ENCODE measurements around the gene BORCS5.

Gene BORCS5

DNA sequence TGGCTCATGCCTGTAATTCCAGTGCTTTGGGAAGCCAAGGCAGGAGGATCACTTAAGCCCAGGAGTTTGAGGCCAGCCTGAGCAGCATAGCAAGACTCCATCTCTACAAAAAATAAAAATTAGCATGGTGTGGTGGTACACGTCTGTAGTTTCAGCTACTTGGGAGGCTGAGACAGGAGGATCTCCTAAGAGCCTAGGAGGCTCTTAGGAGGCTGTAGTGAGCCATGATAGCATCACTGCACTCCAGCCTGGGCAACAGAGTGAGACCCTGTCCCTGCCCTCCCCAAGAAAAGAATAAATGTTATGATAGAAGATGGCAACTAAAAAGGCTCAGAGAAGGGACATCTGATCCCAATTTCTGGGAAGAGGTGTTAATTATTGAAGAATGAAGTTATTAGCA lies 3.6 kb upstream of the BORCS5 start:
- DNase-seq (ENCODE audit: low read depth in 1 of 2, low spot score in 1 of 2): no peak

DNA sequence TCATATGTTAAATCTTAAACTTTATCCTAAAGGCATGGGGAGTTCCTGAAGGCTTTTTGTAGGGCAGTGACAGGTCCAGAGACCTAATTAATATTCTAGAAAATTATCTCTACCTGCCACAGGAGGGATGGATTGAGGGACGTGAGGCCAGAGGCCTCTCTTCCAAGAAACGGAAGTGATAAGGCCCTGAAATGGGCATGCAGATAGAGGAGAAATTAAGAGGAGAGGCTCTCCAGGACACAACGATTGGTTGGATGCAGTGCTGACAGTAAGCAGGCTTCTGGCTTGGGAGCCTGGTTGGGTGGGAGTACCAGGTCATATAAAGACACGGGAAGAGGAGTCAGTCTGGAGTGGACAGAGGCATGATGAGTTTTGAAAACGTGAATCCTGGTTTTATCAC lies 3.1 kb upstream of the BORCS5 start:
- no peak for DNase-seq (ENCODE audit: low read depth in 1 of 2, low spot score in 1 of 2)

- DNase-seq (ENCODE audit: low read depth in 1 of 2, low spot score in 1 of 2): no peak
Observed at GRCh38 chr12:12356467-12356895, 397 bp upstream of the BORCS5 start.

DNA sequence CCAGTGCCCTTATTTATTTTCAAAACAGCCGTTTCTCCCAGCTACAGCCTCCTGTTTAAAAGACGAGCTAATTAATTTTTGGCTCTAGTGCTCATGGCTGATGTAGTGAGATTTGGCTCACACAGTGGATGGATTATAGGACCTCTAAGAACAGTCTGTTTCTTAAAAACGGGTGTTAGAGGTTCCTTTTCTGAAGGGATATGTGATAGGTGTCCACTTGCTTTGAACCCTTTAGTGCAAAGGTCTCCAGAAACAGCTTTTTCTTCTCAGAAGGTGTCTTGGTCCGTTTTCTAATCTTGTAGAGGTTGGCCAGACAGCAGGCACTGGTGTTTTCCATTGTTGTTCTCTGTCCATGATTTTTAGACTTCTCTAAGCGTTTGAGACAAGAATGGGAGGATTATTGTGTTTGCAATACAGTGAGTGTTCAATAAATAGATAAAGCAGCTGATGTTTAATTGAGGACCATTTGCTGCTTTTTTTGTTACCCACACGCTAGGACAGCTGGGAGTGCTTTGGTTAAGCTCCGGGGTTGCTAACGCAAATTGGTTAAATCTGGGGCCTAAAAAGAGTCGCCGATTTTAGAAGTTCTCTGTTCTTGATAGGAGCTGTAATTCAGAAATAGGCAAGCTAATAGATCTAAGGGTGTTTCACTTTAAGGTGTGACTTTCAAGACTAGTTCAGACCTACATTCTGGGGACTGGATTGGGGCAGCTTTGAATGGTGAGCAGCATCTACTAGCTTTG lies 1.0 kb downstream of the BORCS5 start:
- DNase-seq (ENCODE audit: low read depth in 1 of 2, low spot score in 1 of 2): no peak

GRCh38 chr12:12358528-12358927 lies 1.6 kb downstream of the BORCS5 start:
- DNase-seq (ENCODE audit: low read depth in 1 of 2, low spot score in 1 of 2): no peak

- DNase-seq (ENCODE audit: low read depth in 1 of 2, low spot score in 1 of 2): no peak
Observed at GRCh38 chr12:12364787-12365445, 8.0 kb downstream of the BORCS5 start.

DNA sequence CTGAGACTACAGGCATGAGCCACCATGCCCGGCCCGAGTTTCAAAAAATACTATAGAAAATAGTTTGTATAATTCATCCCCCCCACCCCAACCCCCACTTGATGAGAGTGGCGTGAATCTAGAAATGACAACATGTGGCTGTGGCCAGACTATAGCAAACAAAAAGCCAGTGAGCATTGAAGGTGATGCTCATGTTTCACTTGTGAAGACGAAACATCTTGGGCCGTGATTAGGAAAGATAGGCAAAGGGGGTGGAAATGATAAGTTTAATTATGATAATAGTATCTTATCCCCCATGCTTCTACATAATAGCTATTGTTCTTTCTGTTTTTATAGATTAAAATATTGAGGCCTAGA lies 8.5 kb downstream of the BORCS5 start:
- DNase-seq (ENCODE audit: low read depth in 1 of 2, low spot score in 1 of 2): no peak

DNA sequence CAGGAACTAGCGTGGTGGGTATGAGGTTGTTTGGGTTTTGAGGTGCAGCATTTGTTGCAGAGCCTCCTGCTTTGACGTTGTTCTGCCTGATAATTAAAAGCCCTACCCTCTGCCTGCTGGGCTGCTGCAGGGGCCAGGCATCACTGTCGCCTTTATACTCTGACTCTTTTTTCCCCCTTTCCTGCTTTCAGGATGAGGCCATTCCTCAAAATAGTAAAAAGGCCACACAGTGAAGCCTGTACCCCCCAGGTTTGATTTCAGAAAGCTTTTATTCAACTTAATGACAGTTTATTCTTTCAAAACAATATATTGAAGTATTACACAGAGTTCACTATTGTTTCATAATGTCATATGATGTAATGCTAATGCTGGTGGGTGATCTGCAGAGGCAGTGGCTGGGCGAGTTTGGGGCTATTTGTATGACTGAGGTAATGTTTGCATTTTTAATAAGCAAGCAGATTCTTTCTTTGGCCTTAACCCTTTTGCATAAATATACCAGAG lies 9.1 kb downstream of the BORCS5 start:
- no peak for DNase-seq (ENCODE audit: low read depth in 1 of 2, low spot score in 1 of 2)

DNA sequence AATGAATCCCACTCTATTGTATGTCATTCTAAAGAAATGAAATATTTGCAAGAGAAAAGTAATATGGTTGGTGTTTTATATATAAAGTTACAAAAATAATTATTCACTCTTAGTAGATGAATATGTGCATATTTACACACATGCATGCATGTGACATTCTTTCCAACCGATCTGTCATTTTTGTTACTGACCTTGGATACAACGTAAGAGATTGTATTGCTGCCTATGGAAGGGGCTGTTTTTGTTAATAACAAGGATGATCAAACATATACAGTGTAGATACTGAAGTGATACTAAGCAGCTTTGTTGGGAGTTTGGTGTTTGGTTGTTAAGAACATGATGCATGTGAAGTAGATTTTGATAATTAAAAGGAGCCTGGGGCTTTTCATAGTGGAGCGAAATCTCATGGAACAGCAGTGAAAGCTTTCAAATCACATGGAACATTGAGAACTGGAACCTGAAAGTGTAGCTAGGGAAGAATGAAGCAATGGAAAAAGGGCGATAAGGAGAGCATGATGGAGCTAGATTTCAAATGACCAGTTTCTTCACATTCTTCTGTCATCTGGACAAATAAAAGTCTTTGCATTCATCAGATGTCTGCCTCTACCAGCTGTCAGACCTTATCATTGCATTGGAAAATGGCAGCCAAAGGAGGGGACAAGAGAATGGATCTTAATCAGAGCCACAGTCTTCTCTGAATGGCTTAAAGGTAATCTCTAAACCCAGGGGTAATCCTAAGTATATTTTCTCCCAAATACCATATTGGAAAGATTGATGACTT lies 10.0 kb downstream of the BORCS5 start:
- DNase-seq (ENCODE audit: low read depth in 1 of 2, low spot score in 1 of 2): no peak

GRCh38 chr12:12367482-12367998 lies 10.7 kb downstream of the BORCS5 start:
- DNase-seq (ENCODE audit: low read depth in 1 of 2, low spot score in 1 of 2): no peak

DNA sequence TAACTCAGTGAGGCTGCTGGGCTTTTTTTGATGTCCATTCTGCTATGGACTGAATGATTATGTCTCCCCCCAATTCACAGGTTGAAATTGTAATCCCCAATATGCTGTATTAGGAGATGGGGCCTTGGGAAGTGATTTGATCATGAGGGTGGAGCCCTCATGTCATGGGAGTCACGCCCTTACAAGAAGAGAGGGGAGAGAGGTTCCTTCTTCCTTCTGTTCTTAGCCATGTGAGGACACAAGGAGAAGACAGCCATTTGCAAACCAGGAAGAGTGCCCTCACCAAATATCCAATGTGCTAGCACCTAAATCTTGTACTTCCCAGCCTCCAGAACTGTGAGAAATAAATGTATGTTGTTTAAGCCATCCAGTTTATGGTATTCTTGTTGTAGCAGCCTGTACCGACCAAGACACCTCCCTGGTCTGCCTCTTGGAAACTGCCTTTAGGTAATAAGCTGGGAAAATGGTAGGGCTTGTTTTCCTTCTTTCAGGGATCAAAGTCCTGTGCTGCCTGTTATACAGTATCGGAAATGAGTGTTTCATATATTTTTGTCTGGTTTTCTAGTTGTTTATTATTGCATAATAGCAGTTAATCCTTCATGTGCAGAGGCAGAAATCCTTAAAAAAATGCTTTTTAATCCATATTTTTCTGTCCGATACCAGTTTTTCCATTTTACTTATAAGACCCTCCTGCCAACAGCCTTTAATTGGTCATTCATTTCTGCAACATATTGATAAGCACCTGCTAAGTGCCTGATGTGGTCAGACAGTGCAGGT lies 16.3 kb downstream of the BORCS5 start:
- no peak for DNase-seq (ENCODE audit: low read depth in 1 of 2, low spot score in 1 of 2)

- DNase-seq (ENCODE audit: low read depth in 1 of 2, low spot score in 1 of 2): no peak
Observed at GRCh38 chr12:12376646-12377448, 20.0 kb downstream of the BORCS5 start.

- DNase-seq (ENCODE audit: low read depth in 1 of 2, low spot score in 1 of 2): no peak
Observed at GRCh38 chr12:12378616-12379015, 21.7 kb downstream of the BORCS5 start.

DNA sequence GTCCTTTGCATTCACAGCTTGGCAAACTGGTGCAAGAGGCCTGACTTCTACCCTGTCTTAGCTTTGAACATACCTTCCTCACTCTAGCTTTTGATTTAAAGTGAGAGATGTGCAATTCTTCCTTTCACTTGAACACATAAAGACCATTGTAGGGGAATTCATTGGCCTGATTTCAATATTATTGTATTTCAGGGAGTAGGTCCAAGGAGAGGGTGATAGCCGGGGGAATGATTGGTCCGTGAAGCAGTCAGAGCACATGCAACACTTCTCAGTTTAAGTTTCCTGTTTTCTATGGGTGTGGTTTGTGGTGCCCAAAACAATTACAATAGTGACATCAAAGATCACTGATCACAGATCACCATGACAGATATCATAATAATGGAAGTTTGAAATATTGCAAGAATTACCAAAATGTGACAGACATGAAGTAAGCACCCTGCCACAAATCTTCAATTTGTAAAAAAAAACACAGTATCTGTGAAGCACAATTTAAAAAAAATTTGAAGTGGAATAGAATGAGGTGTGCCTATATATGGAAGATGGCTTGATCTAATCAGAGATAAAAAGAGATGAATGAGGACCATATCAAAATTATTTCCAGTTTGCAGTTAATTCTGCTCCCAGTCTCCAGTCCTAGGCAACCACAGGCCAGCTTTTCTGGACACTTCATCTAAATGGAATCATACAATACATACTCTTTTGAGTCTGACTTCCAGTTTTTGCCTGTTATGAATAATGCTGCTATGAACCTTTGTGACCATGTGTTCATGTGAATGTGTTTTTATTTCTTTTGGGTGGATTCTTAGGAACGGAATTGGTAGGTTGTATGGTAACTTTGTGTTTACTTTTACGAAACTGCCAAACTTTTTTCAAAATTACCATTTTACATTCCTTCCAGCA lies 23.2 kb downstream of the BORCS5 start:
- DNase-seq (ENCODE audit: low read depth in 1 of 2, low spot score in 1 of 2): no peak

- no peak for DNase-seq (ENCODE audit: low read depth in 1 of 2, low spot score in 1 of 2)
Observed at GRCh38 chr12:12380949-12381593, 24.2 kb downstream of the BORCS5 start.

DNA sequence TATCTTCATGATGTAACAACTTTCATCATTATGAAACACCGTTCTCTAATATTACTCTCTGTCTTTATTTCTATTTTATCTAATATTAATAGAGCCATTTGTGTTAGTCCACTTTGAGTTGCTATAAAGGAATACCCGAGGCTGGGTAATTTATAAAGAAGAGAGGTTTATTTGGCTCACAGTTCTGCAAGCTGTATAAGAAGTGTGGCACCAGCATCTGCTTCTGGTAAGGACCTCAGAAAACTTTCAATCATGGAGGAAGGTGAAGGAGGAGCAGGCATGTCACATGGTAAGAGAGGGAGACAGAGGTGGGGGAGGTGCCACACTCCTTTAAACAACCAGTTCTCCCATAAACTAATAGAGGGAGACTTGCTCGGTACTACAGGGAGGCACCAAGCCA lies 25.1 kb downstream of the BORCS5 start:
- DNase-seq (ENCODE audit: low read depth in 1 of 2, low spot score in 1 of 2): no peak

DNA sequence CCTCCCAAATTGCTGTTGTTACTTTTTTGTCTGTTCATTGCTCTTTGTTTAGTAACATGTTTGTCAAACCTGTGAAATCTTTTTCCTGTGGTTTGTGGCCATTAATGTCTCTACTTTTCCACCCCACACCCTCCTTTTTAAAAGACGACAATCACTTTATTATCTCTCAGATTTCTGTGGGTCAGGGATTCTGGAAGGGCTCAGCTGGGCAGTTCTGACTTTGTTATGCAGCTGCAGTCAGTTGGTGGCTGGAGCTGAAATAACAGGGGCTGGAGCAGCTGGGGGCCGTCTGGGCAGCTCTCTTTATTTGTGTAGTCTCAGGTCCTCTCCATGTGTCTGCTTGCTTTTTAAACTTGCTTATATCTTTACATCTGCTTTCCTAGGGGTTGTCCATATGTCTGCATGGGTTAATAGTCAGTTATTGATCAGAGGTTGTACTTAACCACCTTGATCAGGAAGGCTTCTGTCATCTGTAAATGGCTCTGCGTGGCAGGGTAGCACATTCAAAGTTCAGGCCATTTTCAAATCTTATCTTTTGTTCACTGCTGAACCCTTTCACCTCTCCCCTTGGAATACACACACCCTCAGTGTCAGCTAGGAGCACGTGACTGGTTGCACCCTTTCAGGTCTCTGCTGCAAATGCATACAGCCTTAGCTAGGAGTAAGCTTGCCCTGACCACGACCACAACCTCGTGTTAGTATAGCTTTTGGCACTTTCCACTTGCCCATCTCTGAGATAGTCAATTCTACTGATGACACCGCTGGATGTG lies 27.9 kb downstream of the BORCS5 start:
- DNase-seq (ENCODE audit: low read depth in 1 of 2, low spot score in 1 of 2): no peak

GRCh38 chr12:12387501-12387900 lies 30.6 kb downstream of the BORCS5 start:
- no peak for DNase-seq (ENCODE audit: low read depth in 1 of 2, low spot score in 1 of 2)

All from stimulated activated CD4-positive, alpha-beta T cell treated with anti-CD3 and anti-CD28 coated beads, Interleukin-15, amount 100 ng/mL, for 1 hour (primary cell).